HepG2 (cell line): ENCODE data around the gene TTLL1. TPM values are rescaled to one million over a fixed set of nuclear protein-coding genes. Genes with fewer than 3 reads are reported as not detected.

Experiments used
- FOXC1 ChIP-seq: sonication (generic); formaldehyde crosslinking; IDR thresholded peaks from 2 replicates; pipeline ENCODE4 v1.8.0; 2022; ENCODE audit warnings: mild to moderate bottlenecking, missing genetic modification reagents, borderline replicate concordance
- GLMP ChIP-seq: sonication (generic); formaldehyde crosslinking; IDR thresholded peaks from 2 replicates; pipeline ENCODE4 v1.9.0; 2021; ENCODE audit warnings: missing genetic modification reagents, mild to moderate bottlenecking, borderline replicate concordance
- GZF1 ChIP-seq: sonication (generic); formaldehyde crosslinking; IDR thresholded peaks from 2 replicates; pipeline ENCODE4 v1.5.1; 2020; ENCODE audit warnings: mild to moderate bottlenecking, missing genetic modification reagents
- HIC2 ChIP-seq: sonication (generic); formaldehyde crosslinking; IDR thresholded peaks from 2 replicates; pipeline ENCODE4 v1.9.0; 2022; ENCODE audit warnings: low read depth, missing genetic modification reagents
- HMG20A ChIP-seq: IDR thresholded peaks from 2 replicates; pipeline ENCODE4 v1.6.1; 2016; ENCODE audit warnings: borderline replicate concordance
- JUND ChIP-seq: sonication (generic); formaldehyde crosslinking; IDR thresholded peaks from 2 replicates; pipeline ENCODE4 v1.8.0; 2022; ENCODE audit warnings: mild to moderate bottlenecking, missing genetic modification reagents
- MIER3 ChIP-seq: IDR thresholded peaks from 2 replicates; pipeline ENCODE4 v1.6.1; 2016; ENCODE audit warnings: missing compliant biosample characterization, borderline replicate concordance
- PITX1 ChIP-seq: sonication (generic); formaldehyde crosslinking; IDR thresholded peaks from 2 replicates; pipeline ENCODE4 v1.5.1; 2020; ENCODE audit warnings: mild to moderate bottlenecking, missing genetic modification reagents
- POLR2G ChIP-seq: fragments of 200-400 bp; formaldehyde crosslinking; IDR thresholded peaks from 2 replicates; pipeline ENCODE4 v1.6.1; 2018; ENCODE audit warnings: mild to moderate bottlenecking, low read depth, low read length, moderate library complexity
- RAD51 ChIP-seq: fragments of 450-650 bp; IDR thresholded peaks from 2 replicates; pipeline ENCODE4 v1.6.1; 2016; ENCODE audit warnings: borderline replicate concordance
- RBM39 ChIP-seq: fragments of 200-400 bp; formaldehyde crosslinking; IDR thresholded peaks from one replicate; pipeline ENCODE4 v1.6.1; 2018; ENCODE audit warnings: antibody characterized with exemption, mild to moderate bottlenecking, low read depth, low read length; ENCODE audit not compliant: poor library complexity, severe bottlenecking
- RFX3 ChIP-seq: IDR thresholded peaks from 2 replicates; pipeline ENCODE4 v1.6.1; 2016; ENCODE audit warnings: missing biosample characterization, missing genetic modification reagents
- RFXAP ChIP-seq: sonication (generic); formaldehyde crosslinking; IDR thresholded peaks from 2 replicates; pipeline ENCODE4 v1.4.0; 2020; ENCODE audit warnings: missing genetic modification reagents, borderline replicate concordance
- TAF15 ChIP-seq: fragments of 200-400 bp; formaldehyde crosslinking; IDR thresholded peaks from one replicate; pipeline ENCODE4 v1.6.1; 2018; ENCODE audit warnings: mild to moderate bottlenecking, low read depth, low read length; ENCODE audit not compliant: poor library complexity, severe bottlenecking
- TFDP2 ChIP-seq: sonication (generic); formaldehyde crosslinking; IDR thresholded peaks from 2 replicates; pipeline ENCODE4 v1.4.0; 2020; ENCODE audit warnings: missing genetic modification reagents
- ZNF260 ChIP-seq: sonication (generic); formaldehyde crosslinking; IDR thresholded peaks from 2 replicates; pipeline ENCODE4 v1.4.0; 2020; ENCODE audit warnings: missing genetic modification reagents, low read depth, mild to moderate bottlenecking, borderline replicate concordance
- ZNF382 ChIP-seq: sonication (generic); formaldehyde crosslinking; IDR thresholded peaks from 2 replicates; pipeline ENCODE4 v1.5.0; 2020; ENCODE audit warnings: missing genetic modification reagents, mild to moderate bottlenecking, borderline replicate concordance
- ZNF430 ChIP-seq: sonication (generic); formaldehyde crosslinking; IDR thresholded peaks from 2 replicates; pipeline ENCODE4 v1.9.0; 2021; ENCODE audit warnings: mild to moderate bottlenecking, missing genetic modification reagents
- ZNF557 ChIP-seq: sonication (generic); formaldehyde crosslinking; IDR thresholded peaks from 2 replicates; pipeline ENCODE4 v1.4.0; 2020; ENCODE audit warnings: missing genetic modification reagents
- ZNF724P ChIP-seq: sonication (generic); formaldehyde crosslinking; IDR thresholded peaks from 2 replicates; pipeline ENCODE4 v1.8.0; 2022; ENCODE audit warnings: missing genetic modification reagents, borderline replicate concordance
- ZNF737 ChIP-seq: sonication (generic); formaldehyde crosslinking; IDR thresholded peaks from 2 replicates; pipeline ENCODE4 v1.5.0; 2020; ENCODE audit warnings: missing genetic modification reagents, mild to moderate bottlenecking, borderline replicate concordance
- ZNF75D ChIP-seq: sonication (generic); formaldehyde crosslinking; IDR thresholded peaks from 2 replicates; pipeline ENCODE4 v1.8.1; 2023; ENCODE audit warnings: missing genetic modification reagents, mild to moderate bottlenecking, borderline replicate concordance
- ZNF816 ChIP-seq: sonication (generic); formaldehyde crosslinking; IDR thresholded peaks from 2 replicates; pipeline ENCODE4 v1.8.0; 2022; ENCODE audit warnings: missing genetic modification reagents, mild to moderate bottlenecking, borderline replicate concordance
- ZSCAN29 ChIP-seq: sonication (generic); formaldehyde crosslinking; conservative IDR thresholded peaks from 2 replicates; pipeline ENCODE4 v1.4.0; 2020; ENCODE audit warnings: mild to moderate bottlenecking, missing genetic modification reagents
- polyA plus RNA-seq, 8 experiments: library from polyadenylated mRNA; depleted of rRNA in 3 of 8; stranded (reverse) in 7 of 8; unstranded in 1 of 8; fragments of >200 nt; fragmentation: Illumina TruSeq in 4 of 8; extraction: Trizol in 4 of 8; gene quantifications; 2 replicates each; pipeline versions ENCODE4 v1.2.1 to v1.2.3, GENCODE V29; 2011 to 2016; ENCODE audit warnings: low read depth in 4 of 8, missing spikeins in 1 of 8, mixed read lengths in 1 of 8; ENCODE audit not compliant: insufficient read depth in 1 of 8
- total RNA-seq, 5 experiments: library from RNA; depleted of rRNA; stranded (reverse); fragments of >200 nt; fragmentation: Illumina TruSeq; extraction: Trizol; gene quantifications; 2 replicates each; pipeline ENCODE4 v1.2.3, GENCODE V29; 2016; ENCODE audit warnings: low read depth in 1 of 5
- TF ChIP-seq, protein P1 (sequence below): sonication (generic); formaldehyde crosslinking; IDR thresholded peaks from 2 replicates; pipeline ENCODE4 v1.4.0; 2020; ENCODE audit warnings: mild to moderate bottlenecking, missing genetic modification reagents
- TF ChIP-seq, protein P2 (sequence below): sonication (generic); formaldehyde crosslinking; IDR thresholded peaks from 2 replicates; pipeline ENCODE4 v1.4.0; 2020; ENCODE audit warnings: missing genetic modification reagents

The TTLL1 gene
- total and polyA plus RNA-seq, 2 of the 13 experiments (the other 11 are each of a cell fraction or from before 2014, with no cell fraction given), result 1.6 to 5.3 TPM

DNA sequence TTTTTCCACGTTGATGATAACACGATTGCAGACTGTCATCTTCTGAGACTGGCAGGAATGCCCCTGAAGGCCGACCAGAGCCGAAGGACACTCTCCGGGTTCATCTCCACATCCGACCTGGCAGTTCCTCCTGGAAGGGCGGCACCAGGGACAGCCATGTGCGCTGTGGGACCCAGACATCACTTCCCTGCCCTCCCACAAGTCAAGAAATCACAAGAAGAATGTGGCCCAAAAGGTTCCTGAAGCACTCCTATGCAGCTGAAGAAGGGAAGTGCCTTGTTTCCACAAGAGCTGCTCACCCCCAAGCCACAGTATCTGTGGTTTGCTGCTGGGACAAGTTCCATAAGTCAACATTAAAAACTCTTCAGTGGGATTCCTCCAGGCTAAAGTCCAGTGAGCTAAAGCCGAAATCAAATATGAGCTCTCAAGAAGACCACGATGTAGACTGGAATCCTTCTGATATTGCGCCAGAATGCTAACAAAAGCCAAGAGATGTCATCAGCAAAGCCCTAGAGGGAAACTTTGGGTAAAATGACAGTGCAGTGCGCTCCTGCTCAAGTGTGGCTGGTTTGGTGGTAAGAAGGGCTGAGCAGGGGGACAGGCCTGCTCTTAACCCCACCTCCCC lies 95.4 kb downstream of the TTLL1 start (continued):
- TF ChIP-seq FOXC1 (CRISPR knock-in tag) (no peak), HIC2 (CRISPR knock-in tag) (no peak), RAD51 (no peak), TAF15 (no peak), GLMP (CRISPR knock-in tag) (no peak), RBM39 (no peak), ZNF430 (no peak), ZNF816 (CRISPR knock-in tag) (no peak), PITX1 (CRISPR knock-in tag) (peak; percentile 99), GZF1 (CRISPR knock-in tag) (no peak), ZNF260 (CRISPR knock-in tag) (no peak), ZNF382 (CRISPR knock-in tag) (no peak), RFXAP (CRISPR knock-in tag) (no peak), ZNF724P (0 out of 2 replicates have a peak, but pooled peaks have one; percentile 13), TFDP2 (no peak), JUND (CRISPR knock-in tag) (no peak), RFX3 (CRISPR knock-in tag) (no peak), ZNF557 (no peak), ZNF75D (CRISPR knock-in tag) (no peak), HMG20A (CRISPR knock-in tag) (peak; percentile 89; the same call in 1 of the 2 replicates), MIER3 (peak; percentile 73), ZSCAN29 (CRISPR knock-in tag) (no peak), POLR2G (peak; percentile 83), ZNF737 (CRISPR knock-in tag) (no peak)
- TF ChIP-seq, protein P1, sequence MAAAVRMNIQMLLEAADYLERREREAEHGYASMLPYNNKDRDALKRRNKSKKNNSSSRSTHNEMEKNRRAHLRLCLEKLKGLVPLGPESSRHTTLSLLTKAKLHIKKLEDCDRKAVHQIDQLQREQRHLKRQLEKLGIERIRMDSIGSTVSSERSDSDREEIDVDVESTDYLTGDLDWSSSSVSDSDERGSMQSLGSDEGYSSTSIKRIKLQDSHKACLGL (CRISPR knock-in tag), result no peak
- TF ChIP-seq, protein P2, sequence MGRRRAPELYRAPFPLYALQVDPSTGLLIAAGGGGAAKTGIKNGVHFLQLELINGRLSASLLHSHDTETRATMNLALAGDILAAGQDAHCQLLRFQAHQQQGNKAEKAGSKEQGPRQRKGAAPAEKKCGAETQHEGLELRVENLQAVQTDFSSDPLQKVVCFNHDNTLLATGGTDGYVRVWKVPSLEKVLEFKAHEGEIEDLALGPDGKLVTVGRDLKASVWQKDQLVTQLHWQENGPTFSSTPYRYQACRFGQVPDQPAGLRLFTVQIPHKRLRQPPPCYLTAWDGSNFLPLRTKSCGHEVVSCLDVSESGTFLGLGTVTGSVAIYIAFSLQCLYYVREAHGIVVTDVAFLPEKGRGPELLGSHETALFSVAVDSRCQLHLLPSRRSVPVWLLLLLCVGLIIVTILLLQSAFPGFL (CRISPR knock-in tag), result no peak
